Measurements from ENCODE around the gene NF1. TPM values are rescaled to one million over a fixed set of nuclear protein-coding genes. Genes with fewer than 3 reads are reported as not detected.

The NF1 gene
- total RNA-seq, 1 experiment from 2014 or later: 60.2 TPM

DNA sequence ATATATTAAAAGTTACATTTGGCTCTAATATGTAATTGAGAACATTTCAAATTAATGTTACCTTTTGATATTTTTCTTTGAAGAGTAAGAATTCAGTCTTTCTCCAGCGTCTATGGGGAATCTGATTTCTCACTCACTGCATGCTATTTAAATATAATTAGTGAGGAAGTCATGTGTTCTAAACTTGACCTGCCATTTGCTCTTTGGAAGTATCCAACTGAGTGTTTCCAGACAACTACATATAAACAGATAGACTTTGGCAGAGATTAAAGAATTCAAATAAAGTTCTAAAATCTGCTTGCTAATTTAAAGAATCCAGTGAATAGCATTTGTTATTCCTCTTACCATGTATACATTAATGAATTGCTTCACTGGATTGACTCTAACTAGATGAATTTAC lies 178.7 kb downstream of the NF1 start:
- intact Hi-C loops (cut with micrococcal nuclease): no loop called here
- CTCF ChIA-PET: interaction anchor here (0.5 kb wide), 1 partner anchor 853 kb away, joined by 3 read pairs; no protein-coding TSS in a partner anchor
- Mint-ChIP-seq H3K4me3 (ENCODE audit: unreplicated experiment) (no peak overlapping the region), H3K27me3 (ENCODE audit: insufficient read depth, unreplicated experiment) (no peaks in the 10 kb centered on the region), H3K4me1 (ENCODE audit: insufficient read depth, unreplicated experiment) (peaks cover 37% of the 10 kb centered on the region), H3K9me3 (ENCODE audit: unreplicated experiment) (no peaks in the 10 kb centered on the region), H3K36me3 (ENCODE audit: insufficient read depth, unreplicated experiment) (peaks cover 34% of the 10 kb centered on the region), H3K27ac (ENCODE audit: low read depth, unreplicated experiment) (peak overlapping the region; percentile 92)
- BruUV-seq (replicated peaks): no TSS peak
- no peak for DNase-seq (ENCODE audit: unreplicated experiment)
- POLR2A ChIA-PET: interaction anchor here (1.2 to 1.5 kb wide), 2 partner anchors 45 to 67 kb away, joined by 3 to 6 read pairs; no protein-coding TSS in a partner anchor
- TF ChIP-seq, protein P1, sequence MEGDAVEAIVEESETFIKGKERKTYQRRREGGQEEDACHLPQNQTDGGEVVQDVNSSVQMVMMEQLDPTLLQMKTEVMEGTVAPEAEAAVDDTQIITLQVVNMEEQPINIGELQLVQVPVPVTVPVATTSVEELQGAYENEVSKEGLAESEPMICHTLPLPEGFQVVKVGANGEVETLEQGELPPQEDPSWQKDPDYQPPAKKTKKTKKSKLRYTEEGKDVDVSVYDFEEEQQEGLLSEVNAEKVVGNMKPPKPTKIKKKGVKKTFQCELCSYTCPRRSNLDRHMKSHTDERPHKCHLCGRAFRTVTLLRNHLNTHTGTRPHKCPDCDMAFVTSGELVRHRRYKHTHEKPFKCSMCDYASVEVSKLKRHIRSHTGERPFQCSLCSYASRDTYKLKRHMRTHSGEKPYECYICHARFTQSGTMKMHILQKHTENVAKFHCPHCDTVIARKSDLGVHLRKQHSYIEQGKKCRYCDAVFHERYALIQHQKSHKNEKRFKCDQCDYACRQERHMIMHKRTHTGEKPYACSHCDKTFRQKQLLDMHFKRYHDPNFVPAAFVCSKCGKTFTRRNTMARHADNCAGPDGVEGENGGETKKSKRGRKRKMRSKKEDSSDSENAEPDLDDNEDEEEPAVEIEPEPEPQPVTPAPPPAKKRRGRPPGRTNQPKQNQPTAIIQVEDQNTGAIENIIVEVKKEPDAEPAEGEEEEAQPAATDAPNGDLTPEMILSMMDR (IDR thresholded peaks at IDR 0.05; ENCODE audit: unreplicated experiment): no peak

DNA sequence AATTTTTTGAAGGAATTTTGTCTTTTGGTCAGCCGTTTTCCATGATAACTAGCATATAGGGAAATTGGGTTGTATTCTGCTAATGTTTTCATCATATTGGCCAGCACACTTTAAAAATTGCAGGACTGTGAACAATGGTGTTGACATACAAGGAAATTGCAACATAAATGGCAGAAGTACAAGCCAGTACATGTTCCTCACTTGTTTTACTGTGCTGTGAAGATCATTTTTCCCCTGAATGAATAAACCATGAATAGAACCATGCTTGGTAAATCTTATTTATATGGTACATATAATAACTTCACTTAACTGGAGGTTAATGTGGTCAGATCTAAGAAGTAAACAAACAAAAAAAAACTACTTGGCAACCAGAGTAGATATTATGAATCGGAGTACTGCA lies 179.5 kb downstream of the NF1 start:
- H3K36me3 Mint-ChIP-seq (ENCODE audit: insufficient read depth, unreplicated experiment): peaks cover 33% of the 10 kb centered on the region
- ChIA-PET CTCF (no interaction called here), POLR2A (interaction anchor here (1.0 kb wide), 1 partner anchor 46 kb away, joined by 4 read pairs; no protein-coding TSS in a partner anchor)
- peak overlapping the region; percentile 19 for H3K4me3 Mint-ChIP-seq (ENCODE audit: unreplicated experiment)
- H3K27me3 Mint-ChIP-seq (ENCODE audit: insufficient read depth, unreplicated experiment): no peaks in the 10 kb centered on the region
- DNase-seq (ENCODE audit: unreplicated experiment): peak; percentile 88
- H3K9me3 Mint-ChIP-seq (ENCODE audit: unreplicated experiment): no peaks in the 10 kb centered on the region
- BruUV-seq (replicated peaks): no TSS peak
- peak overlapping the region; percentile 92 for H3K27ac Mint-ChIP-seq (ENCODE audit: low read depth, unreplicated experiment)
- TF ChIP-seq, protein P1 (IDR thresholded peaks at IDR 0.05; ENCODE audit: unreplicated experiment): no peak
- H3K4me1 Mint-ChIP-seq (ENCODE audit: insufficient read depth, unreplicated experiment): peaks cover 32% of the 10 kb centered on the region
- intact Hi-C loops (cut with micrococcal nuclease): no loop called here

DNA sequence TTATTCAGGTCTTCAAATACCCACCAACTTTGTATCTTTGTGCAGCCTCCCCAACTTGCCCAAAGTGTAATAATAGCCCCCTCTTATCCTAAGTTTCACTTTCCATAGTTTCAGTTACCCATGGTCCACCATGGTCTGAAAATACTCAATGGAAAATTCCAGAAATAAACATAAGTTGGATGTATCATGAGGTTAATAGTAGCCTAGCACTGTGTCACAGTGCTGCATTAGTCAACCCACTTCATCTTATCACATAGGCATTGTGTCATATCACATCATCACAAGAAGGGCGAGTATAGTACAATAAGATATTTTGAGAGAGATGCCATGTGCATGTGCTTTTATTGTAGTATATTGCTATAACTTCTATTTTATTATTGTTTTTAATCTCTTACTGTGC lies 180.3 kb downstream of the NF1 start:
- CTCF ChIA-PET: interaction anchor here (0.8 kb wide), 1 partner anchor 61 kb away, joined by 3 read pairs; no protein-coding TSS in a partner anchor
- intact Hi-C loops (cut with micrococcal nuclease): no loop called here
- no peak for DNase-seq (ENCODE audit: unreplicated experiment)
- BruUV-seq (replicated peaks): no TSS peak
- Mint-ChIP-seq H3K27ac (ENCODE audit: low read depth, unreplicated experiment) (peak overlapping the region; percentile 92), H3K4me1 (ENCODE audit: insufficient read depth, unreplicated experiment) (peaks cover 23% of the 10 kb centered on the region), H3K4me3 (ENCODE audit: unreplicated experiment) (no peak overlapping the region), H3K27me3 (ENCODE audit: insufficient read depth, unreplicated experiment) (no peaks in the 10 kb centered on the region), H3K9me3 (ENCODE audit: unreplicated experiment) (no peaks in the 10 kb centered on the region), H3K36me3 (ENCODE audit: insufficient read depth, unreplicated experiment) (peaks cover 39% of the 10 kb centered on the region)
- POLR2A ChIA-PET: interaction anchor here (0.6 to 2.6 kb wide), 5 partner anchors 9 to 45 kb away, joined by 3 to 8 read pairs (median 3); no protein-coding TSS in a partner anchor
- TF ChIP-seq, protein P1 (IDR thresholded peaks at IDR 0.05; ENCODE audit: unreplicated experiment): no peak

DNA sequence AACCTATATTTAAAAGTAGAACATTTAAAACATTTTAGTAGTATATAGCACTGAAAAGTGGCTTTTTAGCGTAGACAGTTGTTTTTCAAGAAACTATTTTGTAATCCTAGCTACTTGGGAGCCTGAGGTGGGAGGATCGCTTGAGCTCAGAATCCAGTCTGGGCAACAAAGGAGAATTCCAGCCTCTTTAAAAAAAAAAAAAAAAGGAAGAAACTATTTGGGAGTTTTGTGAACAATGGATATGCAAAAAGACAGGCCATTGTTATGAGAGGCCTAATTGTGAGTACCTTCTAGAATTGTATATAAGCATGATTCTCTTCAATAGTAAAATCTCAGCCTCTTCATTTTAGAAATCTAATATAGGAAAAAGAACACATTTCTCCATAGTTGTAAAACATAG lies 184.6 kb downstream of the NF1 start:
- ChIA-PET CTCF (no interaction called here), POLR2A (interaction anchor here (0.6 kb wide), 1 partner anchor 19 kb away, joined by 3 read pairs; no protein-coding TSS in a partner anchor)
- no TSS peak for BruUV-seq (replicated peaks)
- Mint-ChIP-seq H3K27me3 (ENCODE audit: insufficient read depth, unreplicated experiment) (no peaks in the 10 kb centered on the region), H3K27ac (ENCODE audit: low read depth, unreplicated experiment) (no peak overlapping the region), H3K4me1 (ENCODE audit: insufficient read depth, unreplicated experiment) (peaks cover 9% of the 10 kb centered on the region), H3K9me3 (ENCODE audit: unreplicated experiment) (no peaks in the 10 kb centered on the region), H3K36me3 (ENCODE audit: insufficient read depth, unreplicated experiment) (peaks cover 49% of the 10 kb centered on the region), H3K4me3 (ENCODE audit: unreplicated experiment) (no peak overlapping the region)
- no peak for DNase-seq (ENCODE audit: unreplicated experiment)
- intact Hi-C loops (cut with micrococcal nuclease): no loop called here
- TF ChIP-seq, protein P1 (IDR thresholded peaks at IDR 0.05; ENCODE audit: unreplicated experiment): no peak

Data from MCF 10A (cell line).